HCT116 (cell line): ENCODE results near the gene AMBRA1. TPM values are rescaled to one million over a fixed set of nuclear protein-coding genes. Genes with fewer than 3 reads are reported as not detected.

Experiments used
- ATAC-seq: fragments of 200-7000 bp; cut with Tn5 transposase; 2 replicates; pipeline ENCODE4 v1.9.1; 2020; ENCODE audit warnings: mild to moderate bottlenecking, moderate library complexity
- BruUV-seq: library from RNA; stranded (reverse); fragments of 400-500 nt; replicated peaks from 2 replicates; lab custom pipeline; 2021; lab: Mats Ljungman, UMichigan
- CTCF ChIA-PET: fragments of 300-600 bp; sonication (Branson Sonifier 250); formaldehyde crosslinking; loops from one replicate; lab custom pipeline; 2021; ENCODE audit warnings: antibody characterized with exemption; lab: Charles Lee
- POLR2A ChIA-PET: fragments of 300-600, 350-600 bp; sonication (Branson Sonifier 250); formaldehyde crosslinking; loops from one replicate; lab custom pipeline; 2021; ENCODE audit warnings: antibody characterized with exemption; lab: Charles Lee
- RAD21 ChIA-PET, 2 experiments: fragments of 300-600 bp; sonication (Branson Sonifier 250); formaldehyde crosslinking; loops; one replicate each; lab custom pipeline; 2023; ENCODE audit warnings: low total read pairs in 2 of 2; ENCODE audit not compliant: uncharacterized antibody in 2 of 2, unreplicated experiment in 2 of 2, low non-redundant PET in 1 of 2; lab: Charles Lee
- DNase-seq: peaks from one replicate; pipeline ENCODE4 v3.0.0-alpha.2; 2010; ENCODE audit warnings: low read depth, low spot score
- H2AFZ ChIP-seq: fragments of 200-600 bp; shearing (Covaris generic), sonication (generic); 2 replicates; pipeline ENCODE4 v1.6.1; 2017; ENCODE audit warnings: low read depth, mixed run types, mixed read lengths, antibody characterized with exemption, low read length; ENCODE audit not compliant: poor library complexity, severe bottlenecking
- H3K27ac ChIP-seq: 2 replicates; pipeline ENCODE4 v1.5.1; 2012; ENCODE audit warnings: low read depth, low read length
- H3K27me3 ChIP-seq: fragments of 200-600 bp; sonication (generic); 2 replicates; pipeline ENCODE4 v1.6.1; 2016; ENCODE audit warnings: mixed run types, low read length, mixed read lengths; ENCODE audit not compliant: insufficient read depth
- H3K36me3 ChIP-seq, 2 experiments: fragments of 200-500 bp in 1 of 2; fragments of 200-600 bp in 1 of 2; sonication (Bioruptor generic) in 1 of 2; sonication (generic) in 1 of 2; 2 replicates each; pipeline versions ENCODE4 v1.5.1 to v1.6.1; 2014 to 2016; ENCODE audit warnings: low read length in 2 of 2, inconsistent platforms in 1 of 2, mixed read lengths in 1 of 2, mixed run types in 1 of 2; ENCODE audit not compliant: insufficient read depth in 2 of 2, control insufficient read depth in 1 of 2
- H3K4me1 ChIP-seq, 2 experiments: fragments of 200-600 bp in 1 of 2; sonication (generic) in 1 of 2; 2 replicates each; pipeline versions ENCODE4 v1.5.1 to v1.6.1; 2012 to 2017; ENCODE audit warnings: low read length in 2 of 2, inconsistent platforms in 1 of 2, mild to moderate bottlenecking in 1 of 2, mixed read lengths in 1 of 2, mixed run types in 1 of 2, moderate library complexity in 1 of 2; ENCODE audit not compliant: insufficient read depth in 2 of 2, control insufficient read depth in 1 of 2
- H3K4me2 ChIP-seq: fragments of 200-600 bp; sonication (generic); 2 replicates; pipeline ENCODE4 v1.6.1; 2017; ENCODE audit warnings: mixed run types, low read length, mixed read lengths
- H3K4me3 ChIP-seq, 2 experiments: fragments of 200-600 bp in 1 of 2; sonication (generic) in 1 of 2; replicated peaks in 1 of 2; 2 replicates each; pipeline ENCODE4 v1.5.1; 2011 to 2016; ENCODE audit warnings: low read length in 2 of 2, control low read depth in 1 of 2, low read depth in 1 of 2, mild to moderate bottlenecking in 1 of 2, mixed read lengths in 1 of 2, mixed run types in 1 of 2
- H3K79me2 ChIP-seq: fragments of 200-600 bp; sonication (generic); 2 replicates; pipeline ENCODE4 v1.6.1; 2017; ENCODE audit warnings: mild to moderate bottlenecking, mixed run types, low read length, moderate library complexity, mixed read lengths; ENCODE audit not compliant: insufficient read depth
- H3K9ac ChIP-seq: fragments of 200-600 bp; sonication (generic); 2 replicates; pipeline ENCODE4 v1.6.1; 2016; ENCODE audit warnings: low read length, mixed read lengths
- H3K9me2 ChIP-seq: fragments of 200-600 bp; sonication (generic), shearing (Covaris generic); 2 replicates; pipeline ENCODE4 v1.6.1; 2017; ENCODE audit warnings: mixed run types, mild to moderate bottlenecking, moderate library complexity; ENCODE audit not compliant: insufficient read depth
- H3K9me3 ChIP-seq, 2 experiments: fragments of 200-500 bp in 1 of 2; fragments of 200-600 bp in 1 of 2; sonication (Bioruptor generic) in 1 of 2; sonication (generic) in 1 of 2; 2 replicates each; pipeline ENCODE4 v1.6.1; 2014 to 2017; ENCODE audit warnings: low read length in 2 of 2, mixed read lengths in 2 of 2, inconsistent platforms in 1 of 2, low read depth in 1 of 2, mild to moderate bottlenecking in 1 of 2, mixed run types in 1 of 2, moderate library complexity in 1 of 2; ENCODE audit not compliant: control insufficient read depth in 1 of 2, insufficient read depth in 1 of 2
- H4K20me1 ChIP-seq: fragments of 200-600 bp; sonication (generic), shearing (Covaris generic); 2 replicates; pipeline ENCODE4 v1.6.1; 2017; ENCODE audit warnings: mixed run types, mild to moderate bottlenecking, moderate library complexity; ENCODE audit not compliant: insufficient read depth
- ELF1 ChIP-seq: IDR thresholded peaks from 2 replicates; pipeline ENCODE4 v1.6.1; 2012; ENCODE audit warnings: low read depth, borderline replicate concordance
- EZH2 ChIP-seq: fragments of 200-600 bp; sonication (generic); IDR thresholded peaks from 2 replicates; pipeline ENCODE4 v1.6.1; 2017; ENCODE audit warnings: antibody characterized with exemption, mixed run types
- EZH2phosphoT487 ChIP-seq: fragments of 200-600 bp; IDR thresholded peaks from 2 replicates; pipeline ENCODE4 v1.6.1; 2018; ENCODE audit warnings: antibody characterized with exemption, borderline replicate concordance
- JUND ChIP-seq: IDR thresholded peaks from 2 replicates; pipeline ENCODE4 v1.6.1; 2012
- YY1 ChIP-seq: IDR thresholded peaks from 2 replicates; pipeline ENCODE4 v1.6.1; 2011; ENCODE audit warnings: low read length, low read depth, moderate library complexity, mild to moderate bottlenecking; ENCODE audit not compliant: insufficient replicate concordance; ENCODE audit errors: extremely low read depth
- ZFX ChIP-seq: fragments of 450-650 bp; IDR thresholded peaks from 2 replicates; pipeline ENCODE4 v1.6.1; 2017
- ZNF274 ChIP-seq: fragments of 200-500 bp; sonication (Bioruptor generic); IDR thresholded peaks from 2 replicates; pipeline ENCODE4 v1.6.1; 2014; ENCODE audit warnings: mild to moderate bottlenecking, low read depth, low read length, inconsistent platforms
- intact Hi-C: fragments of 100-400 bp; cut with micrococcal nuclease; formaldehyde crosslinking; loops from 2 replicates; pipeline ENCODE4 v1.10.0; 2022
- total RNA-seq: library from RNA; stranded (reverse); gene quantifications from one replicate; pipeline ENCODE4 v1.2.1, GENCODE V29; 2021; ENCODE audit not compliant: unreplicated experiment
- TF ChIP-seq, protein P1 (sequence below): IDR thresholded peaks from 2 replicates; pipeline ENCODE4 v1.6.1; 2012; ENCODE audit warnings: low read depth
- TF ChIP-seq, protein P2 (sequence below): IDR thresholded peaks from 2 replicates; pipeline ENCODE4 v1.6.1; 2012
- TF ChIP-seq, protein P3 (sequence below), 3 experiments: fragments of 200-600 bp in 1 of 3; sonication (generic) in 1 of 3; IDR thresholded peaks in 2 of 3; conservative IDR thresholded peaks in 1 of 3; 2 replicates each; pipeline ENCODE4 v1.5.1; 2012 to 2017; ENCODE audit warnings: low read depth in 2 of 3, low read length in 2 of 3, antibody characterized with exemption in 1 of 3, borderline replicate concordance in 1 of 3, control low read depth in 1 of 3, mild to moderate bottlenecking in 1 of 3, mixed read lengths in 1 of 3, mixed run types in 1 of 3, moderate library complexity in 1 of 3; ENCODE audit not compliant: insufficient read depth in 1 of 3
- TF ChIP-seq, protein P4 (sequence below): IDR thresholded peaks from 2 replicates; pipeline ENCODE4 v1.6.1; 2012

Gene AMBRA1
- total RNA-seq, 1 experiment from 2014 or later: 22.7 TPM

DNA sequence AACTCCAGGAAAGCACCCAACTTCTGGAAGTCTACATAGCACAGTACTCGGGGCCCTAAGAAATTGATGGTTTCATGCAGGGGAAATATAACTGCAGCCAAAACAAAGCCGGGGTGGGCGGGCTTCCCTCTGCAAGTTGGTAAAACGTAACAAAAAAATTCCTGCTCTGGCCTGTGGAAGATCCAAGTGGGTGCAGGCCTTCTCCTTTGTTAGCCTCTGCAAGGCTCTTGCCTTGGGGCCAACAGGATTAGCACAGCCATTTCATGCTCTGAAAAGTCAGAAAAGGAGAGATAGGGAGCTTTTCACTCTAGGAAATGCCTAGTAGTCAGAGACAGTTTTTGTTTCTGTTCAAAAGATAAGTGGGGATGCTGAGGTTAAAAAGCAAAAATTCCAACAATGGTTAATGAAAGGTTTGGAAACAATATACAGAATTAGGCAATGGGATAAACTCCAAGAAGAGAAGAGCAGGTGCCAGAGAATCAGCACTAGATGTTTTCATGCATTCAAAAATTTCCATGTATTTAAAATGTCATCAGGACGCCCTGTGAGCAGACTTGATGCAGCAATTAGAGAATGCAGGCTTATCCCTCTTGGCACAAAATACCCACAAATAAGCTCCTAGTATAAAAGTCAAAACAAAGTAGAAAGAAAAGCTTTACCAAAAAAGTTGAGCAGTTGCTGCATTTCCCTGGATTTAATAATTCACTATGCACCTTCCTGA is 130.0 kb downstream of the AMBRA1 start:
- no peak overlapping the region for H3K4me2 ChIP-seq
- H4K20me1 ChIP-seq: no peaks in the 10 kb centered on the region
- no peak overlapping the region for H3K4me3 ChIP-seq
- POLR2A ChIA-PET: no interaction called here
- intact Hi-C loops: no loop called here
- no peak for ATAC-seq
- RAD21 ChIA-PET: no interaction called here
- H3K36me3 ChIP-seq: no peaks in the 10 kb centered on the region
- H3K9me3 ChIP-seq: no peaks in the 10 kb centered on the region
- H3K27me3 ChIP-seq: no peaks in the 10 kb centered on the region
- no peaks in the 10 kb centered on the region for H3K4me1 ChIP-seq
- no peak overlapping the region for H3K27ac ChIP-seq
- H2AFZ ChIP-seq: no peak overlapping the region
- H3K79me2 ChIP-seq: no peaks in the 10 kb centered on the region
- H3K9ac ChIP-seq: no peak overlapping the region
- no TSS peak for BruUV-seq
- TF ChIP-seq, protein P1, sequence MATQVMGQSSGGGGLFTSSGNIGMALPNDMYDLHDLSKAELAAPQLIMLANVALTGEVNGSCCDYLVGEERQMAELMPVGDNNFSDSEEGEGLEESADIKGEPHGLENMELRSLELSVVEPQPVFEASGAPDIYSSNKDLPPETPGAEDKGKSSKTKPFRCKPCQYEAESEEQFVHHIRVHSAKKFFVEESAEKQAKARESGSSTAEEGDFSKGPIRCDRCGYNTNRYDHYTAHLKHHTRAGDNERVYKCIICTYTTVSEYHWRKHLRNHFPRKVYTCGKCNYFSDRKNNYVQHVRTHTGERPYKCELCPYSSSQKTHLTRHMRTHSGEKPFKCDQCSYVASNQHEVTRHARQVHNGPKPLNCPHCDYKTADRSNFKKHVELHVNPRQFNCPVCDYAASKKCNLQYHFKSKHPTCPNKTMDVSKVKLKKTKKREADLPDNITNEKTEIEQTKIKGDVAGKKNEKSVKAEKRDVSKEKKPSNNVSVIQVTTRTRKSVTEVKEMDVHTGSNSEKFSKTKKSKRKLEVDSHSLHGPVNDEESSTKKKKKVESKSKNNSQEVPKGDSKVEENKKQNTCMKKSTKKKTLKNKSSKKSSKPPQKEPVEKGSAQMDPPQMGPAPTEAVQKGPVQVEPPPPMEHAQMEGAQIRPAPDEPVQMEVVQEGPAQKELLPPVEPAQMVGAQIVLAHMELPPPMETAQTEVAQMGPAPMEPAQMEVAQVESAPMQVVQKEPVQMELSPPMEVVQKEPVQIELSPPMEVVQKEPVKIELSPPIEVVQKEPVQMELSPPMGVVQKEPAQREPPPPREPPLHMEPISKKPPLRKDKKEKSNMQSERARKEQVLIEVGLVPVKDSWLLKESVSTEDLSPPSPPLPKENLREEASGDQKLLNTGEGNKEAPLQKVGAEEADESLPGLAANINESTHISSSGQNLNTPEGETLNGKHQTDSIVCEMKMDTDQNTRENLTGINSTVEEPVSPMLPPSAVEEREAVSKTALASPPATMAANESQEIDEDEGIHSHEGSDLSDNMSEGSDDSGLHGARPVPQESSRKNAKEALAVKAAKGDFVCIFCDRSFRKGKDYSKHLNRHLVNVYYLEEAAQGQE: no peak
- TF ChIP-seq ZFX: no peak
- TF ChIP-seq JUND: no peak
- TF ChIP-seq, protein P2, sequence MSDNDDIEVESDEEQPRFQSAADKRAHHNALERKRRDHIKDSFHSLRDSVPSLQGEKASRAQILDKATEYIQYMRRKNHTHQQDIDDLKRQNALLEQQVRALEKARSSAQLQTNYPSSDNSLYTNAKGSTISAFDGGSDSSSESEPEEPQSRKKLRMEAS: no peak
- TF ChIP-seq, protein P3, sequence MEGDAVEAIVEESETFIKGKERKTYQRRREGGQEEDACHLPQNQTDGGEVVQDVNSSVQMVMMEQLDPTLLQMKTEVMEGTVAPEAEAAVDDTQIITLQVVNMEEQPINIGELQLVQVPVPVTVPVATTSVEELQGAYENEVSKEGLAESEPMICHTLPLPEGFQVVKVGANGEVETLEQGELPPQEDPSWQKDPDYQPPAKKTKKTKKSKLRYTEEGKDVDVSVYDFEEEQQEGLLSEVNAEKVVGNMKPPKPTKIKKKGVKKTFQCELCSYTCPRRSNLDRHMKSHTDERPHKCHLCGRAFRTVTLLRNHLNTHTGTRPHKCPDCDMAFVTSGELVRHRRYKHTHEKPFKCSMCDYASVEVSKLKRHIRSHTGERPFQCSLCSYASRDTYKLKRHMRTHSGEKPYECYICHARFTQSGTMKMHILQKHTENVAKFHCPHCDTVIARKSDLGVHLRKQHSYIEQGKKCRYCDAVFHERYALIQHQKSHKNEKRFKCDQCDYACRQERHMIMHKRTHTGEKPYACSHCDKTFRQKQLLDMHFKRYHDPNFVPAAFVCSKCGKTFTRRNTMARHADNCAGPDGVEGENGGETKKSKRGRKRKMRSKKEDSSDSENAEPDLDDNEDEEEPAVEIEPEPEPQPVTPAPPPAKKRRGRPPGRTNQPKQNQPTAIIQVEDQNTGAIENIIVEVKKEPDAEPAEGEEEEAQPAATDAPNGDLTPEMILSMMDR (IDR thresholded peaks at IDR 0.05 in 2 of 3, conservative IDR thresholded peaks at IDR 0.05 in 1 of 3; ENCODE audit: borderline replicate concordance in 1 of 3, insufficient read depth in 1 of 3, low read depth in 2 of 3, low read length in 2 of 3): no peak
- TF ChIP-seq YY1: no peak
- TF ChIP-seq EZH2phosphoT487: no peak
- TF ChIP-seq ZNF274: no peak
- TF ChIP-seq ELF1: no peak
- TF ChIP-seq EZH2: no peak
- TF ChIP-seq, protein P4, sequence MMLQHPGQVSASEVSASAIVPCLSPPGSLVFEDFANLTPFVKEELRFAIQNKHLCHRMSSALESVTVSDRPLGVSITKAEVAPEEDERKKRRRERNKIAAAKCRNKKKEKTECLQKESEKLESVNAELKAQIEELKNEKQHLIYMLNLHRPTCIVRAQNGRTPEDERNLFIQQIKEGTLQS: no peak
- CTCF ChIA-PET: no interaction called here
- H3K9me2 ChIP-seq: no peaks in the 10 kb centered on the region
- DNase-seq: no peak
